ENCODE measurements around the gene TMBIM4.
A peak's percentile ranks its signal among the peaks of the same experiment; 100 is the strongest.
"Not testable (repeated sequence)": the region's sequence is repeated elsewhere in the genome, so short reads cannot be mapped to it uniquely, and the experiment has no call there.

The TMBIM4 gene

DNA sequence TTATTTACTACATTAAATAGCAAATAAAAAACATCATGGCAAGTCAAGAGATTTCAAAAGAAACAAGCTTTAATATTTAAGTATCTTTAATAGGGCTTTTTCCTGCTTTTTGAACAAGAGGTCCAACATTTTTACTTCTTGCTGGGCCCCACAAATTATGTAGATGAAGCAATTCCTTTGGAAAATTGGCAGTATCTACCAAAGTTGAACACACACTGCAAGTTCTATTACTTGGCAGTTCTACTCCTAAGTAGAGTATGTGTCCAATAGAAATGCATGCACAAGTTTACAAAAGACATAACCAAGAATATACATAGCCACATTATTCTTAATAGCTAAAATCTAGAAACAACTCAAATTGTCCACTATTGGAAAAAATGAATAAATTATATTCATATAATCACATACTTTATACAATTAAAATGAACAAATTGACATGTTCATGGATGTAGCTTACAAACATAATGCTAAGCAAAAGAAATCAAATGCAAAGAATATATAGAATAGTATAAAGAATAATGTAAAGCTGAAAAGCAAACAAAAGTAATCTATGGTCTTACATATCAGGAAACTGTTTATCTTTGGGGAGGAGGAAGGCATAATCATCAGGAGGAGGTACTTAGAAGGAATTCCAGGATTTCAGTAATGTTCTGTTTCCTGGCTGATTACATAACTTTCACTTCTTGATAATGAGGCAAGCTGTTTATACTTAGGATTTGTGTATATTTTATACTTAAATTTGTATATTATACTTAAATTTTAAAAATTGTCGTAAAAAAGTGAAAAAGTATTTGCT lies 6.5 kb upstream of the TMBIM4 start:
- Histone ChIP-seq H3K36me3 (ENCODE audit: insufficient read depth, low read depth, low read length) (no peaks in the 10 kb centered on the region), H3K27me3 (ENCODE audit: insufficient read depth, low read length) (no peaks in the 10 kb centered on the region), H3K4me1 (ENCODE audit: insufficient read depth, low read length) (no peaks in the 10 kb centered on the region), H3K9me3 (ENCODE audit: insufficient read depth, low read depth, low read length) (peaks cover 5% of the 10 kb centered on the region), H3K9ac (ENCODE audit: low read depth, low read length) (no peak overlapping the region), H3K27ac (ENCODE audit: low read length) (no peak overlapping the region), H3K4me3 (ENCODE audit: low read length) (no peak overlapping the region)

DNA sequence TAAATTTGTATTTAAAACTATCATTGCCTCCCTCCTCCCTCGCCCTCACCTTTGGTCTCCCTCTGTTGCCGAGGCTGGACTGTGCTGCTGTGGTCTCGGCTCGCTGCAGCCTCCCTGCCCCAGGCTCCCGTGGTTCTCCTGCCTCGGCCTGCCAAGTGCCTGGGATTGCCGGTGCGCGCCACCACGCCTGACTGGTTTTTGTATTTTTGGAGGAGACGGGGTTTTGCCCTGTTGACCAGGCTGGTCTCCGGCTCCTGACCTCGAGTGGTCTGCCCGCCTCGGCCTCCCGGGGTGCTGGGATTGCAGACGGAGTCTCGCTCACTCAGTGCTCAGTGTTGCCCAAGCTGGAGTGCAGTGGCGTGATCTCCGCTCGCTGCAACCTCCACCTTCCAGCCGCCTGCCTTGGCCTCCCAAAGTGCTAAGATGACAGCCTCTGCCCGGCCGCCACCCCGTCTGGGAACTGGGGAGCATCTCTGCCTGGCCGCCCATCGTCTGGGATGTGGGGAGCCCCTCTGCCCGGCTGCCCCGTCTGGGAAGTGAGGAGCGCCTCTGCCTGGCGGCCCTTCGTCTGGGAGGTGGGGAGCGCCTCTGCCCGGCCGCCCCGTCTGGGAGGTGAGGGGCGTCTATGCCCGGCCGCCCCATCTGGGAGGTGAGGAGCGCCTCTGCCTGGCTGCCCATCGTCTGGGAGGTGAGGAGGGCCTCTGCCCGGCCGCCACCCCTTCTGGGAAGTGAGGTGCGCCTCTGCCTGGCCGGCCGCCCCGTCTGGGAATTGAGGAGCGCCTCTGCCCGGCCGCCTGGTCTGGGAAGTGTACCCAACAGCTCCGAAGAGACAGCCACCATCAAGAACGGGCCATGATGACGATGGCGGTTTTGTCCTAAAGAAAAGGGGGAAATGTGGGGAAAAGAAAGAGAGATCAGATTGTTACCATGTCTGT lies 4.9 kb upstream of the TMBIM4 start:
- H3K4me1 ChIP-seq (ENCODE audit: insufficient read depth, low read length); H3K36me3 ChIP-seq (ENCODE audit: insufficient read depth, low read depth, low read length); H3K9ac ChIP-seq (ENCODE audit: low read depth, low read length); H3K4me3 ChIP-seq (ENCODE audit: low read length); H3K27me3 ChIP-seq (ENCODE audit: insufficient read depth, low read length); H3K27ac ChIP-seq (ENCODE audit: low read length); H3K9me3 ChIP-seq (ENCODE audit: insufficient read depth, low read depth, low read length): not testable (repeated sequence)

DNA sequence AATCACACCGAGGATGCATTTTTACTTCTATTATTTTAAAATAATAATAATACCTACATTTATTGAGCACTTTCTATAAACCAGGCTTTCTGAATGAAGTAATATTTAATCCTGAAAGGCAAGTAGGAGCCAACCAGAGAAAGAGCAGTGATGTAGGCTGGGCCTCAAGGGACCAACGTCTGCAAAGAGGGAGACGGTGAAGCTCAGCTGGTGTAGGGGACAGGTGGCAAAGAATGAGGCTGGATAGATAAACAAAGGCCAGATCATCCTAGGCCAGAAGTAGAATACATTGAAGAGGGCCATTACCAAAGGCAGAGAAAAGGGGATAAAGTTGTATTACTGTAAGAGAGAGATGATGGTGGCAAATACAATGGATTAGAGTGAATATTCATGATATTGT lies 810 bp upstream of the TMBIM4 start:
- peaks cover 5% of the 10 kb centered on the region for H3K9me3 ChIP-seq (ENCODE audit: insufficient read depth, low read depth, low read length)
- H3K36me3 ChIP-seq (ENCODE audit: insufficient read depth, low read depth, low read length): no peaks in the 10 kb centered on the region
- no peak overlapping the region for H3K9ac ChIP-seq (ENCODE audit: low read depth, low read length)
- no peaks in the 10 kb centered on the region for H3K27me3 ChIP-seq (ENCODE audit: insufficient read depth, low read length)
- H3K4me3 ChIP-seq (ENCODE audit: low read length): no peak overlapping the region
- H3K4me1 ChIP-seq (ENCODE audit: insufficient read depth, low read length): peaks cover 3% of the 10 kb centered on the region; the same call in 1 of the 2 replicates
- no peak overlapping the region for H3K27ac ChIP-seq (ENCODE audit: low read length)

DNA sequence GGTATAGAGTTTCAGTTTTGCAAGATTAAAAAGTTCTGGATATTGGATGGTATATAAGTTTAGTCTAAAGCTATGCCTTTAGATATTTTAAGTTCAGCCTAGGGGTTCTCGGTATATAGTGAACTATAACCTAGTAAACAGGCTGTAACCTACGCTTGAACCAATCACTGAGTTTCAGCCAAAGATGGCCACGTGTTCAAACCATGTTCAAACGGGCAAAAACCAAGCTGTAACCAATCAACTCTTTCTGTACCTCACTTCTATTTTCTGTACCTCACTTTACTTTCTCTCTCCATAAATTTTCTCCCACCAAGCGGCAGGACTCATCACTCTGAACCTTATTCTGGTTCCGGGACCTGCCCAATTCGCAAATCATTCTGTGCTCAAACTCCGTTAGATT lies 1.4 kb downstream of the TMBIM4 start:
- no peaks in the 10 kb centered on the region for H3K36me3 ChIP-seq (ENCODE audit: insufficient read depth, low read depth, low read length)
- peaks cover 3% of the 10 kb centered on the region; the same call in 1 of the 2 replicates for H3K4me1 ChIP-seq (ENCODE audit: insufficient read depth, low read length)
- no peaks in the 10 kb centered on the region for H3K27me3 ChIP-seq (ENCODE audit: insufficient read depth, low read length)
- H3K9ac ChIP-seq (ENCODE audit: low read depth, low read length): peak overlapping the region; percentile 84; the same call in 1 of the 2 replicates
- no peak overlapping the region for H3K27ac ChIP-seq (ENCODE audit: low read length)
- no peaks in the 10 kb centered on the region for H3K9me3 ChIP-seq (ENCODE audit: insufficient read depth, low read depth, low read length)
- H3K4me3 ChIP-seq (ENCODE audit: low read length): peak overlapping the region; percentile 83

DNA sequence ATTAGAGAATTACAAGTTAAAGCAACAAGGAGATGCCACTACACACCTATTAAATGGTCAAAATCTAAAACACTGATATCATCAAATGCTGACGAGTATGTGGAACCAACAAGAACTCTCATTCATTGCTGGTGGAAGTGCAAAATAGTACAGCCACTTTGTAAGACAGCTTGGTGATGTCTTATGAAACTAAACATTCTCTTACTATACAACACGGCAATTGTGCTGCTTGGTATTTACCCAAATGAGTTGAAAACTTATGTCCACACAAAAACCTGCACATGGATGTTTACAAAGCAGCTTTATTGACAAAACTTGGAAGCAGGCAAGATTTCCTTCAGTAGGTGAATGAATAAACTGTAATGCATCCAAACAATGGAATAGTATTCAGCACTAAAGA lies 3.2 kb downstream of the TMBIM4 start:
- H3K9me3 ChIP-seq (ENCODE audit: insufficient read depth, low read depth, low read length): no peaks in the 10 kb centered on the region
- H3K36me3 ChIP-seq (ENCODE audit: insufficient read depth, low read depth, low read length): no peaks in the 10 kb centered on the region
- peaks cover 3% of the 10 kb centered on the region; the same call in 1 of the 2 replicates for H3K4me1 ChIP-seq (ENCODE audit: insufficient read depth, low read length)
- no peaks in the 10 kb centered on the region for H3K27me3 ChIP-seq (ENCODE audit: insufficient read depth, low read length)
- no peak overlapping the region for H3K27ac ChIP-seq (ENCODE audit: low read length)
- no peak overlapping the region for H3K9ac ChIP-seq (ENCODE audit: low read depth, low read length)
- no peak overlapping the region for H3K4me3 ChIP-seq (ENCODE audit: low read length)

DNA sequence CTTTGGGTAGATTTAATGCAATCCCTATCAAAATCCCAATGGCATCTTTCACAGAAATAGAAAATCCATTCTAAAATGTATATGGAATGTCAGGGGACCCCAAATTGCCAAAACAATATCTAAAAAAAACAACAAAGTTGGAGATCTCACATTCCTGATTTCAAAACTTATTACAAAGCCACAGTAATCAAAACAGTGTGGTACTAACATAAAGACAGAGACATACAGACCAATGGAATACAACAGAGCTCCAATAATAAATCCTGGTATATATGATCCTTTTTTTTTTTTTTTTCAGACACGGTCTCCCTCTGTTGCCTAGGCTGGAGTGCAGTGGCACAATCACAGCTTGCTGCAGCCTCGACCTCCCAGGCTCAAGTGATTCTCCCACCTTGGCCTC lies 4.7 kb downstream of the TMBIM4 start:
- no peak overlapping the region for H3K4me3 ChIP-seq (ENCODE audit: low read length)
- H3K9ac ChIP-seq (ENCODE audit: low read depth, low read length): no peak overlapping the region
- no peak overlapping the region for H3K27ac ChIP-seq (ENCODE audit: low read length)
- H3K36me3 ChIP-seq (ENCODE audit: insufficient read depth, low read depth, low read length): no peaks in the 10 kb centered on the region
- H3K27me3 ChIP-seq (ENCODE audit: insufficient read depth, low read length): no peaks in the 10 kb centered on the region
- peaks cover 3% of the 10 kb centered on the region; the same call in 1 of the 2 replicates for H3K4me1 ChIP-seq (ENCODE audit: insufficient read depth, low read length)
- no peaks in the 10 kb centered on the region for H3K9me3 ChIP-seq (ENCODE audit: insufficient read depth, low read depth, low read length)

DNA sequence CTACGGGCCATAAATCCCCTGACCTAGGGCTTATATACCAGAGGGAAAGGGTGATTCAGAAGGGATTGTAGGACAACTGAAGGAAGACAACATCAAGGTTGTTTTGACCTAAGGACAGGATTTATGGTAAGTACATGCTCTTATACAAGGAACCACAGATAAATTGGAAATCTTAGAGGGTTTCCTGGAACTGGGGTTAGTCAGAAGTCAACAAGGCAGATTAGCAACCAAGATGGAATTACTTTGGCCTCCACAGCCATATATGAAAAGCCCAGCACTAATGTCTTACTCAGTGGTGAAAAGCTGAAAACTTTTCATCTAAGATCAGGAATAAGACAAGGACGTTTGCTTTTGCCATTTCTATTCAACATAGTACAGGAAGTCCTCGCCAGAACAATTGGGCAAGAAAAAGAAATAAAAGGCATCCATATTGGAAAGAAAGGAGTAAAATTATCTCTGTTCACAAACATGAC lies 5.4 kb downstream of the TMBIM4 start:
- no peak overlapping the region for H3K4me3 ChIP-seq (ENCODE audit: low read length)
- H3K4me1 ChIP-seq (ENCODE audit: insufficient read depth, low read length): peaks cover 3% of the 10 kb centered on the region; the same call in 1 of the 2 replicates
- H3K36me3 ChIP-seq (ENCODE audit: insufficient read depth, low read depth, low read length): no peaks in the 10 kb centered on the region
- H3K9me3 ChIP-seq (ENCODE audit: insufficient read depth, low read depth, low read length): no peaks in the 10 kb centered on the region
- H3K27me3 ChIP-seq (ENCODE audit: insufficient read depth, low read length): no peaks in the 10 kb centered on the region
- H3K9ac ChIP-seq (ENCODE audit: low read depth, low read length): no peak overlapping the region
- no peak overlapping the region for H3K27ac ChIP-seq (ENCODE audit: low read length)

DNA sequence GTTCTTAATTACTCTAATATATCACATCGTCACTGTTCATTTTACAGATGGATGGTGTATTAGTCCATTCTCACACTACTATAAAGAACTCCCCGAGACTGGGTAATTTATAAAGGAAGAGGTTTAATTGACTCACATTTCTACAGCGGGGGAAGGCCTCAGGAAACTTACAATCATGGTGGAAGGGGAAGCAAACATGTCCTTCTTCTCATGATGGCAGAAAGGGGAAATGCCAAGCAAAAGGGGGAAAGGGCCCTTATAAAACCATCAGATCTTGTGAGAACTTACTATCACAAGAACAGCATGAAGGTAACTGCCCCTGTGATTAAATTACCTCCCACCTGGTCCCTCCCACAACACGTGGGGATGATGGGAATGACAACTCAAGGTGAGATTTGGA lies 6.5 kb downstream of the TMBIM4 start:
- Histone ChIP-seq H3K4me3 (ENCODE audit: low read length) (no peak overlapping the region), H3K9ac (ENCODE audit: low read depth, low read length) (no peak overlapping the region), H3K9me3 (ENCODE audit: insufficient read depth, low read depth, low read length) (no peaks in the 10 kb centered on the region), H3K4me1 (ENCODE audit: insufficient read depth, low read length) (peaks cover 2% of the 10 kb centered on the region; the same call in 1 of the 2 replicates), H3K27me3 (ENCODE audit: insufficient read depth, low read length) (no peaks in the 10 kb centered on the region), H3K36me3 (ENCODE audit: insufficient read depth, low read depth, low read length) (no peaks in the 10 kb centered on the region), H3K27ac (ENCODE audit: low read length) (no peak overlapping the region)

DNA sequence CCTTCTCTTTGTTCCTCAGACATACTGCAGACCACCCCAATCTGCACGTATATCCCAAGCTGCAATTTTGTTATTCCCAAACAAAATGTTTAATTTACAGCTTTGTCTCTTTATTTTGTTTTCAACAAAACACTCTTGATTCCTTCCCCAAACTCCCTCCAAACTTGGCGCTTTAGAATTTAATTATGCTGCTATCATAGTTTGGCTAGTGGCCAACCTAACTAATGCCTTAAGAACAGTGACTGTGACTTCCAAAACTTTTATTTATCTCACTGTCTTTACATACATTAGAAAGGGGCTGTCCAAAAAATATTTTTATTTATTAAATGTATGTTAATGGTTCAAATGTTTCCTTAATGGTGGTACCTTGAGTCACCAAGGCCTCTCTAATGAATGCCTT lies 7.1 kb downstream of the TMBIM4 start:
- Histone ChIP-seq H3K4me3 (ENCODE audit: low read length) (no peak overlapping the region), H3K27me3 (ENCODE audit: insufficient read depth, low read length) (no peaks in the 10 kb centered on the region), H3K36me3 (ENCODE audit: insufficient read depth, low read depth, low read length) (no peaks in the 10 kb centered on the region), H3K4me1 (ENCODE audit: insufficient read depth, low read length) (no peaks in the 10 kb centered on the region), H3K27ac (ENCODE audit: low read length) (no peak overlapping the region), H3K9ac (ENCODE audit: low read depth, low read length) (no peak overlapping the region), H3K9me3 (ENCODE audit: insufficient read depth, low read depth, low read length) (no peaks in the 10 kb centered on the region)

DNA sequence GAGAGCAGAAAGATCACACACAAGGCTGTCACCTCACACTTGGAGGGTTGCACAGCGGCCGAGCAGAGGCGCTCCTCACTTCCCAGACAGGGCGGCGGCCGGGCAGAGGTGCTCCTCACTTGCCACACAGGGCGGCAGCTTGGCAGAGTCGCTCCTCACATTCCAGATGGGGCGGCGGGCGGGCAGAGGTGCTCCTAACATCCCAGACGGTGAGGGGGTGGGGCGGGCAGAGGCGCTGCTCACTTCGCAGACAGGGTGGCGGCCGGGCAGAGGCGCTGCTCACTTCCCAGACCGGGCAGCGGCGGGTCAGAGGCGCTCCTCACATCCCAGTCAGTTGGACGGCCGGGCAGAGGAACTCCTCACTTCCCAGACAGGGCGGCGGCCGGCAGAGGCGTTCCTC lies 9.1 kb downstream of the TMBIM4 start:
- H3K9me3 ChIP-seq (ENCODE audit: insufficient read depth, low read depth, low read length): no peaks in the 10 kb centered on the region
- H3K27me3 ChIP-seq (ENCODE audit: insufficient read depth, low read length): no peaks in the 10 kb centered on the region
- H3K27ac ChIP-seq (ENCODE audit: low read length): no peak overlapping the region
- no peak overlapping the region for H3K4me3 ChIP-seq (ENCODE audit: low read length)
- H3K9ac ChIP-seq (ENCODE audit: low read depth, low read length): no peak overlapping the region
- H3K36me3 ChIP-seq (ENCODE audit: insufficient read depth, low read depth, low read length): no peaks in the 10 kb centered on the region
- H3K4me1 ChIP-seq (ENCODE audit: insufficient read depth, low read length): no peaks in the 10 kb centered on the region

DNA sequence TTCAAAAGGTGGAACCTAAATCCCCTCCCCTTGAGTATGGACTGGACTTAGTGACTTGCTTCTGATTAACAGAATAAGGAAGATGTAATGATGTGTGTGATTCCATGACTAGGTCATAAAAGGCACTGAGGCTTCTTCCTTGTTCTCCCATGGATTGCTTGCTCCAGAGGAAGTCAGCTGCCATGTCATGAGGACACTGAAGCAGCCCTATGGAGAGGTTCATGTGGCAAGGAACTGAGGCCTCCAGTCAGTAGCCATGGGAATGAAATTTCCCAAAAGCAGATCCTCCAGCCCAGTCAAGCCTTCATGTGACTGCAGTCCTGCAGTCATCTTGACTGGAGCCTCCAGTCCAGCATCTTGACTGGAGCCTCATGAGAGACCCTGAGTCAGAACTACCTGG lies 10.7 kb downstream of the TMBIM4 start:
- Histone ChIP-seq H3K36me3 (ENCODE audit: insufficient read depth, low read depth, low read length) (no peaks in the 10 kb centered on the region), H3K4me1 (ENCODE audit: insufficient read depth, low read length) (no peaks in the 10 kb centered on the region), H3K9me3 (ENCODE audit: insufficient read depth, low read depth, low read length) (no peaks in the 10 kb centered on the region), H3K4me3 (ENCODE audit: low read length) (no peak overlapping the region), H3K27me3 (ENCODE audit: insufficient read depth, low read length) (no peaks in the 10 kb centered on the region), H3K27ac (ENCODE audit: low read length) (no peak overlapping the region), H3K9ac (ENCODE audit: low read depth, low read length) (no peak overlapping the region)
